GM08714 (cell line): Measurements from ENCODE around the gene TMEM222.

Source experiments
- H3K4me3 ChIP-seq: fragments of 200-500 bp; sonication (Bioruptor generic); 2 replicates; pipeline ENCODE4 v1.5.1; 2014; ENCODE audit warnings: mild to moderate bottlenecking, low read length, inconsistent platforms
- ZNF274 ChIP-seq: IDR thresholded peaks from 2 replicates; pipeline ENCODE4 v1.6.1; 2012; ENCODE audit warnings: mild to moderate bottlenecking, low read depth, low read length

TMEM222 gene

DNA sequence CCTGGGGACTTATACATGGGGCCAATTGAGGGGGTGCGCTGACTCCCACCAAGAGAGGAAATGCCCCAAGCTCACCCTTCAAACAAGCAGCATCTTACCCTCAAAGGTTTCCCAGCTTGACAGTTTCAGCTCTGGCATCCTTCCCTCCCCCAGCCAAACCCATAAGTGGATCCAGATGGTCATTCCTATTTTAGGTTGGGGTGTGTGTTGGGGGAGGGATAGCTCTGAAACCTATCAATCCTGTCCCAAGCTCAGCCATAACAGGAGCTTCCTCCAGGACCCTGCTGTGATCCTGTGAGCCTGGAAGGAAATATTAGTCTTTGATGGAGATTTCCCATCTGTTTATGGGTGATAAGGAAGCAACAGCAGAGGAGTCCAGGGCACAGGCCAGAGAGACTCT, 3.4 kb upstream of the TMEM222 start:
- no peak for TF ChIP-seq ZNF274
- H3K4me3 ChIP-seq: no peak overlapping the region

- TF ChIP-seq ZNF274: no peak
- H3K4me3 ChIP-seq: peak overlapping the region; percentile 89
Measured at GRCh38 chr1:27322569-27323240, 742 bp downstream of the TMEM222 start.

GRCh38 chr1:27325286-27325685, 3.3 kb downstream of the TMEM222 start:
- TF ChIP-seq ZNF274: no peak
- H3K4me3 ChIP-seq: no peak overlapping the region

DNA sequence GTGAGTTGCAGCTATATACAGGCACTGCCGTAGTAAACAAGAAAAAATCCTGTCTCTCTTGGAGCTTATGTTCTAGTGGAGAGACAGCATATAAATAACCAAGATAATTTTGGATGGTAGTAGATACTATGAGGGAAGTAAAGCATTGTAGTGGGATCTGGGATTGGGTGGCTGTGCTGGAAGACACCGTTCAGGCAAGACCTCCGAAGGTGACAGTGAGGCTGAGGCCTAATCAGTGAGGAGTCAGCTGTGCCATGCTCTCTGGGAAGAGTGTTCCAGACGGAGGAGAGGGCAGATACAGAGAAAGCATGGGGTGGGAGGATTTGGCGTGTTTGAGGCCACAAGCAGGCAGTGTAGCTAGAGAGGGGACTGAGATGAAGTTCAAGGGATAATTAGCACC, 6.0 kb downstream of the TMEM222 start:
- no peak overlapping the region for H3K4me3 ChIP-seq
- TF ChIP-seq ZNF274: no peak

DNA sequence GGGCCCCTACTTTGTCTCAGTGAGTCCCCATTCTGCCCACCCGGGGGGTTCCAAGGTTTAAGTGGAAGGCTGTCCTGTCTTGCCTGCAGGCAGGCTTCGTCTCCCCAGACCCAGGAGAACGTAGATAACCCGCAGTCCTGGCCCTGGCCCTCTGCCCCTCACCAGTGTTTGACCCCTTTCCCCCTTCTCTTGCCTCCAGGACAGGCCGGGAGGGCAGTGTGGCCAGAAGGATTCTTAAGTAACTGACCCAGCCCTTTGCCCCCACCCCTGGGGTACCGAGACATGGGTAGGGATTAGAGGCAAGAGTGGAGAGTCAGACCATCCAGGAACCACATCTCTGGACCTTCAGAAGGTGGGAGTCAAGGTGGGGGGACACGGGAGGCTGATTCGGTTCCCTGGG, 8.8 kb downstream of the TMEM222 start:
- TF ChIP-seq ZNF274: no peak
- H3K4me3 ChIP-seq: no peak overlapping the region

GRCh38 chr1:27331426-27331825, 9.5 kb downstream of the TMEM222 start:
- H3K4me3 ChIP-seq: no peak overlapping the region
- TF ChIP-seq ZNF274: no peak

GRCh38 chr1:27331922-27332321, 10.0 kb downstream of the TMEM222 start:
- H3K4me3 ChIP-seq: no peak overlapping the region
- no peak for TF ChIP-seq ZNF274

GRCh38 chr1:27332536-27333281, 10.7 kb downstream of the TMEM222 start:
- TF ChIP-seq ZNF274: no peak
- no peak overlapping the region for H3K4me3 ChIP-seq

DNA sequence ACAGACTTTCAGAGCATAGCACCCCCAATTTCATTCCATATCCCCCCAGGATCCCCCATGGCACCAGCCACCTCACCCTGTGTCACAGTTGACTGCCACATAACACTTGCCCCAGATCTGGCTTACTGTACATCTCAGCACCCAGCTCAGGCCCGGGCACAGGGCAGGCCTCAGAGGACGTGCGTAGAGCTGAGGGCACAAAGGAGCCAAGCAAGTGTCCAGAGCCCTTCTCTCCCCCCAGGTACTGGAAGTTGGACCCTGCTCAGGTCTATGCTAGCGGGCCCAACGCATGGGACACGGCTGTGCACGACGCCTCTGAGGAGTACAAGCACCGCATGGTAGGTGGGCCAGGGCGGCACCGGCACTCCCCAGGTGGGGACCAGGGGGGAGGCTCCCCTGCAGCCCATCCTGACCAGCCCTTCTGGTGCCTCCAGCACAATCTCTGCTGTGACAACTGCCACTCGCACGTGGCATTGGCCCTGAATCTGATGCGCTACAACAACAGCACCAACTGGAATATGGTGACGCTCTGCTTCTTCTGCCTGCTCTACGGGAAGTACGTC, 11.8 kb downstream of the TMEM222 start:
- H3K4me3 ChIP-seq: no peak overlapping the region
- TF ChIP-seq ZNF274: no peak

DNA sequence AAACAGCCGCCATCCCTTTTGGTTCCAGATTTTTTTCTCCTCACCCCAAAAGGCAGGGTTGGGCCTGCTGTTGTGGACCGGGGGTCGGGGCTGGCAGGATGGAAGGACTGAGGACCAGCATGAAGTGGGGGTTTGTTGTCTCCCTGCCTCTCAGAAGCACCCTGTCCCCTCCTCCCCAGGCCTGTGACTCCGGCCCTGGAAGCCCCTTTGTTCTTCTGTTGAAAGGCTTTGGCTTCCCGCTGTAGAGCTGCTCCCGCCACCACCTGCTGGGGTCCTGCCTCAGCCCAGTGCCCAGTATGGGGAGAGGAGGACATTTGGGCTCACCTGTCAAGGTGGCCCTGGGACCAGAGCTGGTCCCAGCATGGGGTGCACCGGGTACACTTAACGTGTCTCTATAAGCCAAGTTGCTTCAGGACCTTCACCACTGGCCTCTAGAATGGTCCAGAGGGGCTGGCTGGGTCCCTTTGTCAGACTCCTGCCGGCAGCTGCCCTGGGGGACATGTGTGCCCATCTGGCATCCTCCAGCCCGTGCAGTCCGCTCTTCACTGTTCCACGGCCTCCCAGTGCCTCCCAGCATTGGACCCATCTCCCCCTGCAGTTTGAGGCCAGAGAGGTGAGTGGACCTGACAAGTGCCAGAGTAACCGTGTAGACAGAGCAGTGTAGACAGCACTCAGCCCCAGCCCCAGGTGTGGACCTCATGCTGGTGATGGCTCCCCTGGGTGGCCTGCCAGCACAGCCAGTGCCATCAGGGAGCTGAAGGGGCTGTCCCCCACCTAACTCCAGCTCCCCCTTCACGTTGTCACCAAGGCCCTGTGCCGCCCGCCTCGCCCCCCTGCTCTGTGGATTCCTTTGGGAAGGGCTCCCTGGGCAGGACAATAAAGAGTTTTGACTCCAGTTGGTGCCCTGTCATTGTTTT, 13.8 kb downstream of the TMEM222 start:
- H3K4me3 ChIP-seq: no peak overlapping the region
- TF ChIP-seq ZNF274: no peak

DNA sequence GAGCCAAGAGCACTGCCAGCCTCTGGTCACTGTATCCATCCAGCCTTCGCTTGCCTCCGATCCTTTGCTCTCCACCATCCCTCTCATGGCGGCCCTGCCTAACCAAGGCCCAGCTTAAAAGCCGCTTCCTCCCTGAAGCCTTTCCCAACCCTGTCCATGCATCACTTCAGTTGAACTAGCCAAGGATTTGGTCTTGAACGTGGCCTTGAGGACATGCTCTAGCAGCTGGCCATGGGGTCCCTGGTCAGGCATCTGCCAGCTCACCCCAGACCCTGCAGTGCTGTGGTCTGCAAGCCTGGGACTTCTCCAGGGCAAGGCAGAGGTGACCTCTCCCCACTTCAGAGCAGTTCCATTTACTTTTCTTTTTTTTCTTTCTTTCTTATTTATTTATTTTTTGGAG, 14.8 kb downstream of the TMEM222 start:
- TF ChIP-seq ZNF274: no peak
- no peak overlapping the region for H3K4me3 ChIP-seq

- no peak overlapping the region for H3K4me3 ChIP-seq
- no peak for TF ChIP-seq ZNF274
Measured at GRCh38 chr1:27338751-27339150, 16.8 kb downstream of the TMEM222 start.

- no peak for TF ChIP-seq ZNF274
- no peak overlapping the region for H3K4me3 ChIP-seq
Measured at GRCh38 chr1:27339213-27339612, 17.2 kb downstream of the TMEM222 start.

GRCh38 chr1:27341525-27342252, 19.7 kb downstream of the TMEM222 start, which contains the start of gene SYTL1:
Gene SYTL1 (plus strand): TSS chr1:27342022. CDS start chr1:27345335, 3,313 bp downstream.
- H3K4me3 ChIP-seq: peak within 1 kb of the TSS; percentile 68; the same call in 1 of the 2 replicates
- TF ChIP-seq ZNF274: no peak
